Activated CD4-positive, alpha-beta T cell treated with anti-CD3 and anti-CD28 coated beads for 4 hours (primary cell): Measurements from ENCODE around the gene ATP2B2.

Source experiments
- DNase-seq, 2 donors: peaks; one replicate each; pipeline ENCODE4 v3.0.0-alpha.2; 2020

The ATP2B2 gene

DNA sequence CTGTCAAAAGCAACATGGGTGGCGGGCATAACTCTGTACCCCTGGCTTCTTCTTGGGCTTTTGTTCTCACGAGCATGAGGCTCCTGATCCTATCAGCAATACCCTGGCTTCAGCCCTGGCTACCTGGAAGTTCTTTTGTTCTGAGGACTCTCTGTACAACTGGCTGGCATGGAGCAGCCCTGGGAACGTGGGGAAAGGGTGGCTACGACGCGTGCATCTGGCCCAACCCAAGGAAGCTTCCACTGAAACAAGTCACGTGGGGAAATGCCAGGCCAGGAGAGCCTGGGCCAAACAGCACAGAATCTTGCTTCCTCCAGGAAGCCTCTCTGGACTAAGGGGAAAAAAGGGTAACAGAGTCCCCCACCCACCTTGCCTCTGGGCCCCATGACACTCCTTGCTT is 22.7 kb upstream of the ATP2B2 start:
- DNase-seq: no peak

DNA sequence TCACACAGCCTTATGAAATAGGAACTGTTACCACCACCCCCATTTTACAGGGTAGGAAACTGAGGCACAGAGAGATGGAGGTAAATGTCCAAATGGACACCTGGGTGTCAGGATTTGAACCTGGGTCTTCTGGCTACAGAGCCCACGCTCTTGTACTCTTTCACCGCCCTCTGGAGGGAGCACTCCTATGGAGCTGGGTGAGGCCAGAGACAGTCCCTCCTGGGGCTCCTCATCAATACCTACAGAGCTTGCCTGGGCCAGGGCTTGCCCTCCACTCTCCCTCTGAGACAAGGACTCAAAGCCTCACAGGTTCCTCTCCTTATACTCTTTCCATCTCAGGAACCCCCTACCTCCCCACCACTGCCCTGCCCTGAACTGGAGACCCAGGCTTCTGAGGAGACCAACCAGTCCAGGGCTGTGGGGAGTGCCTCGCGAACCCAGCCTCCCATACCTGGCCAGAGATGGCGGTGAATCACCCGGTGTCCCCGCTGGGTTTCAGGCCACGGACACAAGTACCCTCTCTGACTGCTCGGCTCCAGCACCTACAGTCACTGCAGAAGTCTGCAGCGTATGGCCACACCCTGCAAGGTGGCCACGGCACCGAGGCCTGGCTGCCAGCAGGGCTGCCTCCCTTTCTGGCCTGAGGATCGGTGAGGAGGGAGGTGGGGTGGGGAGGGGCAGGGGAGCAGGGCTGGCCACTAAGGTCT is 22.1 kb upstream of the ATP2B2 start:
- no peak for DNase-seq

DNA sequence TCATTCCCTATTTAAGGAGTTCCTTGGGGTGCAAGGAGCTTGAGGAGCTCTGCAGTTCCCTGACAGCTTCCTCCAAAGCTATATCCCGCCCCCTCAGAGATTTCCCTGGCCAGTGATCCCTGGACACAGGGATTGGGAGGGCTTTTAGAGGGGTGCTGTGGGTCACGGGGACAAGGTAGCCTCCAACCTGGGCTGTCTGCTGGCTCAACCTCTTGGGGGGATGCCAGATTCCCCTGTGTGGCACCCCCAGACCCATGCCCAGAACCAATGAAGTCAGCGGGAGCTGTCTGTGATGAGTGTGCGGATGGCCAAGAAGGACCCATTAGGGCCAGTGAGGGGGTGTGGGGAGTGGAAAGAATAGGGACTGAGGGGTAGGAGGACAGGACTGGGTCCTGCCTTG is 21.0 kb upstream of the ATP2B2 start:
- DNase-seq: no peak

DNA sequence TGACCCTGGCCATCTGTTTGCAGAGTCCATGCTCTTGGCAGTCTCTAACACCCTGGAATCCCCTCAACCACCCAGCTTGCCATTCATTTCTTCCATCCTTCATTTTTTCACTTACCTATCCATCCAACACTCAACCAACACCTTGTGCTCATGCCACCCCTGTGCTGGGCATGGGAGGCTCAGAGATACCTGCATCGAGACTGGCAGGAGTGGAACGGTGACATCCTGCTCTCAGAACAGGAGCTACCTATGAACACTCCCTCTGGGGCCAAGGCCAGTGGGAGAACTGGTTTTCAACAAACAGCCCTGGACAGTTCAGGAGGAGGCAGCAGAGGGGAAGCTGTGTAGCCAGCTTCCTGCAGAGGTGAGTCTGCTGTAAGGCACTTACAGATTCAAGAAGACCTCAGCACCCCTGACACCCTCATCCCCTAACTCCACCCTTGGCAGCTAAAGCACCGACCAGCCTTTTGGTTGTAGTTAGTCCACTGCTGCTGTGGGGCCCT is 19.5 kb upstream of the ATP2B2 start:
- DNase-seq: no peak

DNA sequence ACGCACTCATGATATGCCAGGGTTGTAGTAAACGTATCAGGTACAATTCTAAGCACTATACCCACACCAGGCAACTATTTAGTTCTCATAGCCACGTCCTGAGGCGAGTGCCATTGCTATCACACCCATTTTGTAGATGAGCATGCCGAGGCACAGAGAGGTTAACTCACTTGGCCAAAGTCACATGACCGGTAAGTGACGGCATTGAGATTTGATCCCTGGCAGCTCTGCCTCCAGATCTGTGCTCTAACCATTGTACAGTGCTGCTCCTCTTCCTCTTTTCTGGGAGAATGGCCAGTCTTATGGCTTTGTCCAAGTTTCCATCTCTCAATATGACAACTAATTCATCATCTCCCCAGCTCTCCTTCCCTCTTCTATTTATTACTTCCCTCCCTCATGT is 18.9 kb upstream of the ATP2B2 start:
- DNase-seq: no peak

DNA sequence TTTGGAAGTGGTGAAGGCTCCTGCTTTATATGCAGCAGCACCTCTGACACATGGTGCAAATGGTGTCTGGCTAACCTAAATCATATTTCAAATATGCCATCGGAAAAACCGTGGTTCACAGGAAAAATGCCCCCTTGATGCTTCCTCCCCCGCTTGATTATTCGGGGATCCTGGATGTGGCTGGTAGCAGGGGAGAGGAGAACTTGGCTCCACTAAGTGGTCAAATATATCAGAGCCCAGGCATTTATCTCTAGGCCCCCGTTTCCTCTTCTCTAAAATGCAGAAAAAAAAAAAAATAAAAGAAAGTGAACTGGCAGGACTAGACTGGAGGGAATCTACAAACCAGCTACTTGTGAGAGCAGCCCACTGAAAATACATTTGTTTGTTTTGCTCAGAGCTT is 18.2 kb upstream of the ATP2B2 start:
- DNase-seq: no peak

DNA sequence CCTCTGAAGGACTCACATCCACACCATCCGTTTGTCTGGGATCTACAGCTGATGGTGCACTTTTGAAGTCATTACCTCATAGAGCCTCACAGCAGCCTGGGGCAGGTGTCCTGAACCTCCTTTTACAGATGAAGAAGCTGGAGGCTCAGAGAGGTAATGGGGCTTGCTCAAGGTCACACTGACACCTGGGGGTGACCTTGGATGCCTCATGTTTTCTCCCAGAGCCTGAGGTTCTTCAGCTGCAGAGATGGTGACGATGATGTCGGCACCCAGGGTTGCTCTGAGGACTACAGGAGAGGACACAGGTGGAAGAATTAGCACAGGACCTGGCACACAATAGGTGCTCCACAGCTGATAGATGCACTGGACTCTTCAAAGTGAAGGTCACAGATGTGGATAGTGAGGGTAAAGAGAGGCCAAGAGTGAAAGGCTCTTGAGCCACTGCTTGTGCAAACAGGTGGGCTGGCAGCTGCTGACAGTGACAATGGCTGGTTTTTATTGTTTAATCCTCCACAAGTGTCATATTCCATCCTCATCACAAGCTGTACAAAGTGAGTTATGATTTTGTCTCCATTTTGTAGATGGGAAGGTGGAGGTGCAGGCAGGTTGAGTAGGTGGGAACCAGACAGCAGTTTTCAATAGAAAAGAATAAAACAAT is 17.4 kb upstream of the ATP2B2 start:
- no peak for DNase-seq

DNA sequence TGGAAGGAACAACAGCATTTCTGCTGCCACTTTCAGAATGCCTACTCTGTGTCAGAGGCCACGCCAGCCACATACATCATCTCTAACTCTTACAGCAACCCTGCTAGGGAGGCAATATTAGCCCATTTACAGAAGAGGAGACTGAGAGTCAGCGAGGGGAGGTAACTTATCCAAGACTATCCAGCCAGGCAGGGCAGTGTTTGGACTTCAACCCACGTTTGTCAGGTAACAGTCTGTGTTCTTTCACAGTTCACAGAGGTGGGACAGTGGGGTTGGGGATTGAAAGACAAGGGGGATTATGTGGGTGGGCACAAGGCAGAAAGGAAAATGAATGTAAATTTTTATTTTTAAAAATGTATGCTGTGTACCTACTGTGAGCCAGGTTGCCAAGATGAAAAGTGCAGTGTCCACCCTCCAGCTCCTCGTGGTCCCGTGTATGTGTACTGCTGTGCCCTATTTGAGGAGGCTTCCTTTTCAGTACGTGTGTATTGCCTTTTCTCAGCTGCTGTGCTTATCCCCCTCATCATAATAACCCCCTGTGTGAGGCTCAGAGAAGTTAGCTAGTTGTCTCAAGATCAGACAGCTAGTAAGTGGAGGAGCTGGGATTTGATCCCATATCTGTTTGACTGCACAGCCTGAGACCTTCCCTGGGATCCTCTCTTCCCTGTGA is 16.5 kb upstream of the ATP2B2 start:
- no peak for DNase-seq

DNA sequence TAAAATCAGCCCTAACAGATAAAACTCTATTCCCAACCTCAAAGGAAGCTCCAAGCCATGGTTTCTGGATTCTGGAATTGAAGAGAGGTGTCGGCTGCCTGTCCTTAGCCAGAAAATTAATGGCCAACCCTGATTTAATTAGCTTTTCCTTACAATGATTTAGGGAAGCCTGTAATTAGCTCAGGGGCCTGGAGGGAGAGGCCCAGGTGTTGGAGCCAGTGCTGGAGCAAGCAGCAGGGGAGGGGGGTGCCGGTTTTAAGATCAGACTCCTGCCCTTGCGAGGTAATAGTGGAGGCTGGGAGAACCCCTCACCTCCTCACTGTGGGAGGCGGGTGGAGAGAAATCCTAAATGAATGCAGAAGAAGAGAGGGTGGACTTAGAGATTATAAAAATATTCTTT is 14.7 kb upstream of the ATP2B2 start:
- no peak for DNase-seq

DNA sequence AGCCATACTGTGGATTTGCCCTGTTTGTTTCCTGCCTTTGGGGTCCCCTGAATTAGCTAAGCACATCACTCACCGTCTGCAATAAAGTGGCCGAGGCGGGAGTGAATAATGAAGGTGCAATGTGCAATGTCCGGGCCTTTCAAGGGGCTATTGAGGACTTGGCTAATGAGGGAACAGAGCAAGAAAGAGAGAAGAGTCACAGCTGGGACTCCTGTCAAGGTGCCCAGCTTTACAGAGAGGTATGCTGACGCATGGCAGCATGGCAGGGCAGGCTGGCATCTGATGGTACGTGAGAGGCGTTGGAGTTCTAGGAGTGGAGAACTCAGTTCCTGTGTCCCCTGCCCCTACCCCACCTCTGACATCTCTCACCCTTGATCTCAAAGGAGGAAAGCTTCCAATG is 13.8 kb upstream of the ATP2B2 start:
- no peak for DNase-seq

DNA sequence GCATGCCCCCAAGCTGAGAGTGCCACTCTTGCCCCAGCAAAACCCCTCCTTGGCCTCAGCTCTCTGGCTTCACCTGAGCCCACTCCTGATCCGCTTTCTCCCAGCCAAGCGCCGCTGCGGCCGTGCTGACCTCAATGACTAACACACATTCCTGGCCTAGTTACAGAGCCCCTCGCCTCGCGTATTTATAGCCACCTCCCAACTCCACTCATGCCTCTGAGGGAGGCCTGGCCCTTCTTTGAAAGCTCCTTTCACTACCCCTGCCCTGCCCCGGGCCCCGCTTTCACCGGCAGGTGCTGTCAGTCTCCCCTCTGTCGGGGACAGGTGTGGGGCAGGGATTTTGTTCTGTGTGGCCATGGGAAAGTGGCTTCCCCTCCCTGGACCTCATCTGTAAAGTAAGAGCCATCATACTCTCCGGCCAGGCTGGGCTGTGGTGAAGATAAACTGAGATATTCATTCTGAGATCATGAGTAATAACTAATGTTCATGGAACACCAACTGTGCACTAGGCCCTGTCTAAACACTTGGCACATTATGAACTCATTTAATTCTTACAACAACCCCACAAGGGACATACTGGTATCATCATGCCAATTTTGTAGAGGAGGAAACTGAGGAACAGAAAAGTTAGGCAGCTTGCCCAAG is 13.2 kb upstream of the ATP2B2 start:
- no peak for DNase-seq

DNA sequence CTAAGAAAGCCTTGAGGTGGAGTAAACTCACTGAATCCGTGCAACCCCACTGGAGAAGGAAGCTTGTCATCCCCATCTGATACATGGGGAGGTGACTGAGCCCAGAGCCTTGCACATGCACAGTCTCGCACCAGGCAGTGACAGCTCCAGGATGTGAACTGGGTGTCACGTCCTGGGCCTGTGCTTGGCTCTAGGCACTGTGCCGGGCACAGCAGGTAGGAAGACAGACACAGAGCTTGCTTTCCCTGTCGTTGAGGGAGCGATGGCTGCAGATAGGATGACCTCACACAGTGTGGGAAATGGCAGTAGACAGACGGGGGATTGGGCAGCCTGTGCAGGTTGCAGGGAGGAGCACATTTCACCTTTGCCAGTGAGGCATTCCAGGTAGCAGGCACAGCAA is 12.2 kb upstream of the ATP2B2 start:
- no peak for DNase-seq

DNA sequence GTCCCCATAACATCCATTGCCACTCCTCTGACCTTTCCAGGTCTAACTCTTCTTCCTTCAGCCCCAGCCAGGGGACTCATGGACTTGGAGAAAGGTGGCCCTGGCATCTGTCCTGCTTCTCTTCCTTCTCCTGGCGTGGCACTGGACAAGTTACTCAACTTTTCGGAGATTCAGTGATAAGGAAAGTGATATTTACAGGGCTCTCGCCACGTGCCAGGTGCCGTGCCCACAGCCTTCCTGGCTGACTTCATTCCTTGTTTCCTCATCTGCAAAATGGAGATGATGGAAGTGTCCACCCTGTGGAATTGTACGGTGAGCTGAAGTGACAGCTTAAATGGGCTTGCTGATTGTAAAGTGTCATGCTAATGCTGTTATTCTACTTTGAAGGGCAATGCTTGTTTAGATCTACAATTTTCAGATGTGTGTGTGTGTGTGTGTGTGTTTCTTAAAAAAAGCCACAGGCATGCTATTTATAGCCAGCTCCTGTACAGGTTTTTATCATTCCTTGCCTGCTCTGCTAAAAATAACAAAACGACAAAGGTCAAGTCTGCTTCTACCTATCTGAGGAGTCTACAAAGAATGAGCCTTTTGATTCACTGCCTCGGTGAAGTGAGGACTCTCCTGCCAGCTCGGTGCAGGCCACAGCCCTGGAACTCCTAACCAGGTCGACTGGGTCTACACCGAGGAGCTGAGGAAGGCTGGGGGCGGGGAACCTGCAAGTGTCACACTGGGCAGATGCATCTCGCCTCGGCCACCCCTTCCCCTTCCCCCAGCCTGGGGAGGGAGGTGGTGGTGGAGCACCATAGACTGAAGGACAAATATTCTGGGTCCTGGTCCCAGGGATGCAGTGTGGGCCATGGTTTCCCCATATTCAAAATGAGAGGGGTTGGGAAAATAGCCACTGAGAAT is 11.4 kb upstream of the ATP2B2 start:
- DNase-seq: no peak

DNA sequence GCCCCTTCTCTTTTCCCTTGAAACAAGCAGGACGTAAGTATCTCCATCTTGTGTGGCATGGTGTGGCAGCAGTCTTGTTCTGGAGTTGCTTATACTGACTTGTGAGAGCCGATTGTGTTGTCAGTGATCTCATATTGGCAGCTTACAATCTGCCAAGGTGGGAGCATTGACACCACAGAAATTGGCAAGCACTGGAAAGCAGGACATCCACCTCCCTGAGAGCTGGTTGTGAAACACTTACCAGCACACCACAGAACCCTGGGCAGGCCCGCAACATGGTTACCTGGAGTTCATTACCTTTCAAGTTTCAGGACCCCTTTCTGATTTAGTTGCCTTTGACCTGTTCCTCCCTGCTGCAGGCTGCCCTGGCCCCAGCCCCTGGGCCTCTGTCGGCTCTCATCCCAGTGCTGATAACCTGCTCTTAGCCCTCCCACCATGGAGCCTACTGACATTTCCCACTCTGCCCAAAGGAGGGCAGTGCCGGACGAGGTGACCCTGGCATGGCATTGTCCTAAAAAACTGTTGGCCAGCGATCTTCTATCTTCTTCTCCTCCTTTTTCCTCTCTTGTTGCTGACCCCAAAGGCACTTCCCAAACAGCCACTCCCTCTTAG is 10.6 kb upstream of the ATP2B2 start:
- no peak for DNase-seq

DNA sequence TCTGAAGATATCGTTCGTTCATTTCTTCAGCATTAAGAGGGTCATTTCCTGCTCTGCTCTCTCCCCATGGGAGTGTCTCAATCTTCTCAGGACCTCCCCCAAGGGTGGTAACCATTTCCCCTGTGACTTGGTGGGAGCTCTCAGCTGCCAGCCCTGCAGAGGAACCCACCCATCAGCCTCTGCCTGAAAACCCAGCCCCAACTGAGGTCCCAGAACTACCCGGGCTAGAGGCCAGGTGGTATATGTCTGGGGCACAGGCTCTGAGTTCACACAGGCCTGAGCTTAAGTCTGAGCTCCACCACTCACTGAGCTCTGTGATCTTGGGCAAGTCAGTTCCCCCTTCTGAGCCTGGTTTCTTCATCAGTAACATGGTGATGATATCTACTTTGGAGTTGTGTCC is 10.0 kb upstream of the ATP2B2 start:
- no peak for DNase-seq

DNA sequence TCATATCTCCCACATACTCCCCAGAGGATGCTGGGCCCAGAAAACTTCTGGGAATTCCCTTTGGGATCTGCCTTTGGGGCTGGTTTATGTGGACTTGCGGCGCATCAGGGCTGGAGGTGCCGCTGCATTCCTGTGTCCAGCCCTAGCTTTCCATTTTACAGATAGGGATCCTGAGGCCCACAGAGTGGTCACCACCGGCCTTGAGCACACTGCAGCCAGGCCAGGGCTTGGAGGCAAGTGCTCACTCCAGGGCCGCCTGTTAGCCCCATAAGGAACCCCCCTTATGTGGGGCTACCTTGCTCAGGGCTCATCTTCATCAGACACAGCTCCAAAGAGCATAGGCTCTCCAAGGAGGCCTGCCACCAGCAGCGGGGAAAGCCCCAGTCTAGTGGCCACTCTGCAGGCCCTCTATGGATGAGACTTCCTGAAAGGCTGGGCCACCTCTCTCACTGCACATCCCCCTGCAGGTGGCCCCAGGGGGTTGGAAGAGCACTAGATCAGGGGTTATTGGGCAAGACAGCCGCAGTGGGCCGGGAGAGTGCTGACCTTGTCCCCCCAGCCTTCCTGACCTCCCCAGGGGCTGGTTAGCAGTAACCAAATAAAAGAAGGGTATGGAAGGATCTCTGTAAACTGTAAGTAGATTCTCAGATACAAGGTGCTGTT is 9.2 kb upstream of the ATP2B2 start:
- DNase-seq: no peak

DNA sequence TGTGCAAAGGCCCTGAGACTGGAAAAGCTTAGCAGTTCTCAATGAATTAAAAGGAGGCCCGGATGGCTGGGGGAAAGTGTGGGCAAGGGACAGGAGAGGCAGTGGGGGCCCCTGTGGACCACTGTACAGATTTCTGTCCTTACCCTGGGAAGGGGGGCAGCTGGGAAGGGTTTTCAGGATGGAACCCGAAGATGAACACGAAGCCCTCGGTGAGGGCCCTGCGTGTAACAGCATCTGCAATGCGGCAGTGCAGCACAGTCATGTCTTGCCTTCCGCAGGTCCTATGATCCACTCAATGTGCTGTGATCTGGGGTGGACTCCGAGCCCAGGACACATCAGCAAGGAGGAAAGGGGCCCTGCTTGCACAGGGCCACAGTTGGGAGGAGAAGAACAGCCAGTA is 7.9 kb upstream of the ATP2B2 start:
- no peak for DNase-seq

DNA sequence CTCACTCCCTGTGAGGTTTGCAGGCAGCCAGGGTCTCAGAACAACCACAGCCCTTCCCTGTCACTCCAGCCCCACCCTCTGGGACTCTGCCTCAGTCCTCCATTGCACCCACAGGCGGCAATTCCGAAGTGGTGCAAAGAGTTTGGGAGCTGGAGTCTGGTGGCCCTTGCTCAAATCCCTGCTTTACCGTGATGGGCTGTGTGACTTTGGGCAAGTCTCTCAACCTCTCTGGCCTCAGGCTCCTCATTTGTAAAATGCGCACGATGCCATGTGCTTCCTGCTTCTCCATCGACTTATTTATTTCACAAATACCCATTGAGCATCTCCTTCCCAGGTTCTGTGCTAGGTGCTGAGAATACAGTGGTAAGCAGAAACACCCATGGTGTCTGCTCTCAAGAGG is 7.3 kb upstream of the ATP2B2 start:
- DNase-seq: no peak

DNA sequence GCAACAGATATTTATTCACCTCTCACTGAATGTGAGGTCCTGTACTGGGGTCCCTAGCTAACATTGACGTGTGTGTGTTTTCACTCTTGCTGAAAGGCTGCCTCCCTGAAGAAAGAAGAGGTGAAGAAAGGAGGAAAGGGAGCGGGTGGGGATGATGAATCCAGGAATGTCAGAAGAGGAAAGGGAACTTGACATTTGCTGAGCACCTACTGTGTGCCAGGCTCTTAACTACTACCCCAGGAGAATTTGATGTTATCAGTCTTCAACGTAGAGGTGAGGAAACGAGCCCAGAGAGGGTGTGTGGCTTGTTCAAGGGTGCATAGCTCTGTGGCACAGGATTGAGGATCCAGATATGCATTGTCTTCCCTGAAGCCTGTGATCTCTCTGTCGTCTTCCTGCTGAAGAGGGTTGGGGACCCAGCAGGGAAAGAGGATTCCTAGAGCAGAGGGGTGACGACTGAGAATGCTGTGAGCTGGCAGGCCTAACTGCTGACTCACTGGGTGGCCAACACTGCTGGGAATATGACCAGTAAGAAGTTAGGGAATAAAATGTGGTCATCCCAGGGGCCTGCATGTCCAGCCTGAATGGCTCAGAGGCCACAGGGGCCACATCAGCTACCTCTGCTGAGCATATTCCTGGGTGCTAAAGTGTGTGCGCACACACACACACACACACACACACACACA is 6.6 kb upstream of the ATP2B2 start:
- DNase-seq: no peak

DNA sequence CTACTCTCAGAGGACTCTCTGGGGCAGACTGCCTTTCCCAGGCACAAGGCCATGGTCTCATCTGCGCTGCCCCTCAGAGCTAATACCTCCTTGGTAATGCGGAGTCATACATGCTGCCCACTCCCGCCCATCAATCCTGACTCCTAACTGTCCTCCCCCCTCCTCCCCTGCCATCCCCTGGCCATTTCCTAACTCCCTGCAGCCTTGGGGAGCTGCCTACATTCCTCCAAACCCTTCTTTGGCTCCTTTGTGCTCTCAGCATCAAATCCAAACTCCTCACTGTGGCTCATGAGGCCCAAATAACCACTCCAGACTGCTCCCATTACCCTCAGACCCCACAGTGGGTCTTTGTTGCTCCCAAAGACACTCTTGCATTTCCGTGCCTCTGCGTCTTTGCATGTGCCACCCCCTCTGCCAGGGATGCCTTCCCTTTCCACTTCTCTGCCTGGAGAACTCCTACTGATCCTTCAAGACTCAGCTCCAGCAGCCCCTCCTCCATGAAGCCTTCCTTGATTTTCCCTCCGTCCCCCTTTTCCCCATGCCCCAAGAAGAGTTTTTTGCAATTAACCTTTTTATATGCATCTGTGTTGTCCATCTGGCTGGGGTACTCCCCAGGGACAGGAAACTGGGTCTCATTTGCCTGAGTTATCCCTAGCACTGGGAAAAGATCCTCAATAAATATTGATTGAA is 5.5 kb upstream of the ATP2B2 start:
- DNase-seq: no peak
